Daoy (cell line): Measurements from ENCODE around the gene ZC3H10. TPM values are rescaled to one million over a fixed set of nuclear protein-coding genes. Genes with fewer than 3 reads are reported as not detected.
"Not testable (repeated sequence)": the region's sequence is repeated elsewhere in the genome, so short reads cannot be mapped to it uniquely, and the experiment has no call there.

Source experiments
- DNase-seq: peaks from one replicate; pipeline ENCODE4 v3.0.0-alpha.2; 2015; ENCODE audit warnings: low read depth
- total RNA-seq: library from RNA; depleted of rRNA; stranded (reverse); fragments of >200 nt; shearing (Covaris generic); gene quantifications from 2 replicates; pipeline ENCODE4 v1.2.3, GENCODE V29; 2014

ZC3H10 gene
- total RNA-seq, 1 experiment from 2014 or later = 3.5 TPM

GRCh38 chr12:56103066-56103711 is 14.9 kb upstream of the ZC3H10 start:
- DNase-seq = no peak

- no peak for DNase-seq
These were observed 14.3 kb upstream of the ZC3H10 start for GRCh38 chr12:56103823-56104108.

- DNase-seq = peak; percentile 100
These were observed 13.8 kb upstream of the ZC3H10 start, which contains the start of gene PA2G4 for GRCh38 chr12:56104109-56104814. Gene PA2G4, plus strand, starts transcription at chr12:56104559. Its CDS starts 179 bp downstream, at chr12:56104738.

- DNase-seq = peak; percentile 27
These were observed 13.1 kb upstream of the ZC3H10 start for GRCh38 chr12:56104815-56105608.

GRCh38 chr12:56105609-56105902 is 12.5 kb upstream of the ZC3H10 start:
- DNase-seq = no peak

GRCh38 chr12:56107242-56107641 is 10.8 kb upstream of the ZC3H10 start:
- no peak for DNase-seq

- no peak for DNase-seq
These were observed 7.5 kb upstream of the ZC3H10 start for GRCh38 chr12:56110571-56110970.

GRCh38 chr12:56114084-56114483 is 4.0 kb upstream of the ZC3H10 start:
- DNase-seq = no peak

GRCh38 chr12:56115329-56115728 is 2.7 kb upstream of the ZC3H10 start:
- peak; percentile 57 for DNase-seq

GRCh38 chr12:56116267-56117081 is 1.6 kb upstream of the ZC3H10 start, which contains the start of gene RPL41:
Gene RPL41, plus strand, starts transcription at chr12:56116633.
- peak; percentile 95 for DNase-seq

GRCh38 chr12:56117082-56117706 is 872 bp upstream of the ZC3H10 start:
- not testable (repeated sequence) for DNase-seq

GRCh38 chr12:56118688-56119357 is 757 bp downstream of the ZC3H10 start:
- DNase-seq = no peak

- DNase-seq = peak; percentile 90
These were observed 1.3 kb downstream of the ZC3H10 start for GRCh38 chr12:56119361-56119796.

GRCh38 chr12:56120158-56120846 is 2.2 kb downstream of the ZC3H10 start:
- peak; percentile 42 for DNase-seq

GRCh38 chr12:56121204-56121870 is 3.3 kb downstream of the ZC3H10 start:
- no peak for DNase-seq

GRCh38 chr12:56122637-56123036 is 4.6 kb downstream of the ZC3H10 start:
- DNase-seq = no peak

GRCh38 chr12:56124133-56124532 is 6.1 kb downstream of the ZC3H10 start:
- DNase-seq = no peak

- no peak for DNase-seq
These were observed 8.7 kb downstream of the ZC3H10 start for GRCh38 chr12:56126732-56127239.

GRCh38 chr12:56127485-56127887 is 9.4 kb downstream of the ZC3H10 start:
- no peak for DNase-seq
